Erythroblast (primary cell): Measurements from ENCODE around the gene CDCA5.

ENCODE experiments used
- GATA1 ChIP-seq: IDR thresholded peaks from 2 replicates; pipeline ENCODE4 v1.6.1; 2011; ENCODE audit warnings: low read depth, mild to moderate bottlenecking, control low read depth, low read length, moderate library complexity
- POLR2A ChIP-seq: IDR thresholded peaks from 2 replicates; pipeline ENCODE4 v1.6.1; 2011; ENCODE audit warnings: mild to moderate bottlenecking, low read length

DNA sequence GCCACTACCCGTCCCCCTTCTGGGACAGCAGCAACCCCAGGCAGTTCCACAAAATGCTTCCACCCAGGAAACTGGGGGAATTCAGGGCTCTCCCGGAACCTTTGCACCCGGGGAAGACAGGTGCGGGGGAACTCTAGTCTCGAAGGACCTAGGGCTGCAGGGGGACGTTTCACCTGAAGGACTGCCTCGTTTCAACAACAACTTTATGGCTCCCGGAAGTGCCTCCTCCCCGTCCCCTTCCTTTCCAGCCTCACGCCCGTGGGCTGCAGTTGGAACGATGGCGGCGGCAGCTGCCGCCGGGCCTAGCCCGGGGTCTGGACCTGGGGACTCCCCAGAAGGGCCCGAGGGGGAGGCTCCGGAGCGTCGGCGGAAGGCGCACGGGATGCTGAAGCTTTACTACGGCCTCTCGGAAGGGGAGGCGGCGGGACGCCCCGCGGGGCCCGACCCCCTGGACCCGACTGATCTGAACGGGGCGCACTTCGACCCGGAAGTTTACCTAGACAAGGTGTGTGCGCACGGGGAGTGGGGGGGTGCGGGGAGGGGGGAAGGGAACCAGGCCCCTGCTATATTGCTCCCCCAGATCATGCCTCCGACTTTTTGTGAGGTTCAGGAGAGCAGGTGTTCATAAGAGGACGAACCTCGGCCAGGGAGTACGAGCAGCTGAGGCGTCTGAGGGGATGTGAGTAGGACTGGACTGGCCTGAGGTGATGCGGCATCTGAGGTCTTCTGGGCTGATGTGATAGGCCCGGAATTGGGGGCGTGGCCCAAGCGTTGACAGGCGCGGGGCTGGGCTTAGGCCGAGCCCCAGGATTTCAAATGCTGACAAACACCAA is 12.3 kb upstream of the CDCA5 start, which contains the start of gene VPS51:
- TF ChIP-seq POLR2A (peak; percentile 80), GATA1 (no peak)
